SK-N-SH (cell line): ENCODE measurements around the gene ANKRD40. TPM values are rescaled to one million over a fixed set of nuclear protein-coding genes. Genes with fewer than 3 reads are reported as not detected.
A peak's percentile ranks its signal among the peaks of the same experiment; 100 is the strongest.

ENCODE experiments used
- CTCF ChIA-PET: fragments of 300-600, 350-600 bp; formaldehyde crosslinking; extraction: SDS; loops from one replicate; lab custom pipeline; 2021; lab: Yijun Ruan, JAX
- POLR2A ChIA-PET: fragments of 350-600 bp; sonication (Branson Sonifier 250); formaldehyde crosslinking; extraction: SDS; loops from one replicate; lab custom pipeline; 2020; ENCODE audit warnings: antibody characterized with exemption, inconsistent platforms; lab: Yijun Ruan, JAX
- DNase-seq: peaks from one replicate; pipeline ENCODE4 v3.0.0; 2012
- H2AFZ ChIP-seq: fragments of 200-600 bp; sonication (generic); 2 replicates; pipeline ENCODE4 v1.8.1; 2016; ENCODE audit warnings: antibody characterized with exemption, mild to moderate bottlenecking, low read depth
- H3F3A ChIP-seq: fragments of 200-600 bp; sonication (generic); replicated peaks from 2 replicates; pipeline ENCODE3; 2016; ENCODE audit warnings: antibody characterized with exemption, mild to moderate bottlenecking; ENCODE audit not compliant: insufficient read depth
- H3K27ac ChIP-seq, 2 experiments: fragments of 200-500 bp in 1 of 2; fragments of 200-600 bp in 1 of 2; sonication (Bioruptor generic) in 1 of 2; sonication (generic), shearing (Covaris generic) in 1 of 2; 2 replicates each; pipeline versions ENCODE4 v1.5.1 to v1.6.1; 2014 to 2016; ENCODE audit warnings: low read depth in 2 of 2, inconsistent platforms in 1 of 2, low read length in 1 of 2, mild to moderate bottlenecking in 1 of 2, mixed read lengths in 1 of 2
- H3K27me3 ChIP-seq: fragments of 200-600 bp; sonication (generic), shearing (Covaris generic); 2 replicates; pipeline ENCODE4 v1.6.1; 2016; ENCODE audit warnings: mixed run types; ENCODE audit not compliant: insufficient read depth
- H3K36me3 ChIP-seq, 2 experiments: fragments of 200-500 bp in 1 of 2; fragments of 200-600 bp in 1 of 2; sonication (Bioruptor generic) in 1 of 2; sonication (generic) in 1 of 2; replicated peaks in 1 of 2; 2 replicates each; pipeline versions ENCODE3 to v1.5.1; 2014 to 2016; ENCODE audit warnings: low read length in 1 of 2, mild to moderate bottlenecking in 1 of 2; ENCODE audit not compliant: insufficient read depth in 2 of 2, control insufficient read depth in 1 of 2
- H3K4me1 ChIP-seq, 2 experiments: fragments of 200-500 bp in 1 of 2; fragments of 200-600 bp in 1 of 2; sonication (Bioruptor generic) in 1 of 2; sonication (generic), shearing (Covaris generic) in 1 of 2; 2 replicates each; pipeline versions ENCODE4 v1.5.1 to v1.6.1; 2014 to 2016; ENCODE audit warnings: low read depth in 1 of 2, low read length in 1 of 2, mixed run types in 1 of 2; ENCODE audit not compliant: insufficient read depth in 2 of 2, control insufficient read depth in 1 of 2
- H3K4me2 ChIP-seq: fragments of 200-600 bp; sonication (generic), shearing (Covaris generic); 2 replicates; pipeline ENCODE4 v1.6.1; 2017; ENCODE audit warnings: mixed run types
- H3K4me3 ChIP-seq, 2 experiments: fragments of 200-500 bp in 1 of 2; fragments of 200-600 bp in 1 of 2; sonication (Bioruptor generic) in 1 of 2; sonication (generic), shearing (Covaris generic) in 1 of 2; 2 replicates each; pipeline versions ENCODE4 v1.5.1 to v1.8.1; 2014 to 2016; ENCODE audit warnings: low read depth in 2 of 2, inconsistent platforms in 1 of 2, low read length in 1 of 2, mild to moderate bottlenecking in 1 of 2, mixed read lengths in 1 of 2, moderate library complexity in 1 of 2
- H3K79me2 ChIP-seq: fragments of 200-600 bp; sonication (generic); 2 replicates; pipeline ENCODE4 v1.8.1; 2017; ENCODE audit warnings: mild to moderate bottlenecking; ENCODE audit not compliant: insufficient read depth
- H3K9ac ChIP-seq: fragments of 200-600 bp; sonication (generic); 2 replicates; pipeline ENCODE4 v1.6.1; 2017; ENCODE audit warnings: mixed run types
- H3K9me2 ChIP-seq: fragments of 200-600 bp; sonication (generic); 2 replicates; pipeline ENCODE4 v1.6.1; 2017; ENCODE audit warnings: mixed run types
- H3K9me3 ChIP-seq: fragments of 200-600 bp; sonication (generic); 2 replicates; pipeline ENCODE4 v1.6.1; 2017; ENCODE audit warnings: mixed run types, mild to moderate bottlenecking, moderate library complexity
- H4K20me1 ChIP-seq: fragments of 200-600 bp; sonication (generic); 2 replicates; pipeline ENCODE4 v1.6.1; 2017; ENCODE audit warnings: mild to moderate bottlenecking, mixed run types; ENCODE audit not compliant: insufficient read depth
- ELF1 ChIP-seq: IDR thresholded peaks from 2 replicates; pipeline ENCODE4 v1.4.0; 2012
- EZH2phosphoT487 ChIP-seq: fragments of 200-600 bp; sonication (generic); IDR thresholded peaks from 2 replicates; pipeline ENCODE4 v1.6.1; 2017; ENCODE audit warnings: low read depth, mixed run types, mild to moderate bottlenecking, antibody characterized with exemption, moderate library complexity, borderline replicate concordance
- FOSL2 ChIP-seq: IDR thresholded peaks from 2 replicates; pipeline ENCODE4 v1.4.0; 2012; ENCODE audit warnings: low read depth, mild to moderate bottlenecking, moderate library complexity, borderline replicate concordance
- FOXJ3 ChIP-seq: sonication (generic); formaldehyde crosslinking; IDR thresholded peaks from 2 replicates; pipeline ENCODE4 v1.5.1; 2020; ENCODE audit warnings: mild to moderate bottlenecking, missing genetic modification reagents
- GABPA ChIP-seq: IDR thresholded peaks from 2 replicates; pipeline ENCODE4 v1.4.0; 2012; ENCODE audit warnings: low read depth, mild to moderate bottlenecking
- MEF2A ChIP-seq: IDR thresholded peaks from 2 replicates; pipeline ENCODE4 v1.4.0; 2012; ENCODE audit warnings: low read depth, borderline replicate concordance
- MXI1 ChIP-seq: IDR thresholded peaks from 2 replicates; pipeline ENCODE4 v1.6.1; 2012; ENCODE audit warnings: mild to moderate bottlenecking, low read depth, low read length, improper control_type of control experiment
- RFX5 ChIP-seq: IDR thresholded peaks from 2 replicates; pipeline ENCODE4 v1.6.1; 2012; ENCODE audit warnings: mild to moderate bottlenecking, improper control_type of control experiment, low read length
- RXRA ChIP-seq: IDR thresholded peaks from 2 replicates; pipeline ENCODE4 v1.4.0; 2012; ENCODE audit warnings: low read depth, mild to moderate bottlenecking, borderline replicate concordance
- SMC3 ChIP-seq: IDR thresholded peaks from 2 replicates; pipeline ENCODE4 v1.6.1; 2012; ENCODE audit warnings: low read depth, low read length, improper control_type of control experiment
- TAF1 ChIP-seq: IDR thresholded peaks from 2 replicates; pipeline ENCODE4 v1.6.1; 2012; ENCODE audit warnings: low read depth, mild to moderate bottlenecking, low read length, moderate library complexity, borderline replicate concordance
- TCF12 ChIP-seq: IDR thresholded peaks from 2 replicates; pipeline ENCODE4 v1.4.0; 2012
- YY1 ChIP-seq: IDR thresholded peaks from 2 replicates; pipeline ENCODE4 v1.4.0; 2012; ENCODE audit warnings: low read depth, mild to moderate bottlenecking
- WGBS: methylation state at CpG from one replicate; pipeline ENCODE4 v1.1.6; 2017; ENCODE audit warnings: low lambda C conversion rate; 5-methylcytosine and 5-hydroxymethylcytosine counted together
- polyA plus RNA-seq, 3 experiments: library from polyadenylated mRNA; depleted of rRNA; stranded (reverse); fragments of >200 nt; gene quantifications; 2 replicates each; pipeline ENCODE4 v1.2.3, GENCODE V29; 2012
- TF ChIP-seq, protein P1 (sequence below): IDR thresholded peaks from 2 replicates; pipeline ENCODE4 v1.6.1; 2012; ENCODE audit warnings: mild to moderate bottlenecking, low read depth, low read length, moderate library complexity
- TF ChIP-seq, protein P2 (sequence below): IDR thresholded peaks from 2 replicates; pipeline ENCODE4 v1.4.0; 2012; ENCODE audit warnings: low read depth
- TF ChIP-seq, protein P3 (sequence below): IDR thresholded peaks from 2 replicates; pipeline ENCODE4; 2012
- TF ChIP-seq, protein P4 (sequence below): fragments of 150-350 bp; IDR thresholded peaks from 2 replicates; pipeline ENCODE4 v1.6.1; 2016; ENCODE audit warnings: mild to moderate bottlenecking, low read depth, low read length
- TF ChIP-seq, protein P5 (sequence below): fragments of 200-600 bp; sonication (generic); IDR thresholded peaks from 2 replicates; pipeline ENCODE4 v1.6.1; 2017; ENCODE audit warnings: antibody characterized with exemption, mild to moderate bottlenecking, moderate library complexity
- TF ChIP-seq, protein P6 (sequence below): IDR thresholded peaks from 2 replicates; pipeline ENCODE4 v1.4.0; 2012; ENCODE audit warnings: low read depth, borderline replicate concordance

Gene ANKRD40
- polyA plus RNA-seq, 1 of the 3 experiments (the other 2 are of a cell fraction): 33.6 TPM

DNA sequence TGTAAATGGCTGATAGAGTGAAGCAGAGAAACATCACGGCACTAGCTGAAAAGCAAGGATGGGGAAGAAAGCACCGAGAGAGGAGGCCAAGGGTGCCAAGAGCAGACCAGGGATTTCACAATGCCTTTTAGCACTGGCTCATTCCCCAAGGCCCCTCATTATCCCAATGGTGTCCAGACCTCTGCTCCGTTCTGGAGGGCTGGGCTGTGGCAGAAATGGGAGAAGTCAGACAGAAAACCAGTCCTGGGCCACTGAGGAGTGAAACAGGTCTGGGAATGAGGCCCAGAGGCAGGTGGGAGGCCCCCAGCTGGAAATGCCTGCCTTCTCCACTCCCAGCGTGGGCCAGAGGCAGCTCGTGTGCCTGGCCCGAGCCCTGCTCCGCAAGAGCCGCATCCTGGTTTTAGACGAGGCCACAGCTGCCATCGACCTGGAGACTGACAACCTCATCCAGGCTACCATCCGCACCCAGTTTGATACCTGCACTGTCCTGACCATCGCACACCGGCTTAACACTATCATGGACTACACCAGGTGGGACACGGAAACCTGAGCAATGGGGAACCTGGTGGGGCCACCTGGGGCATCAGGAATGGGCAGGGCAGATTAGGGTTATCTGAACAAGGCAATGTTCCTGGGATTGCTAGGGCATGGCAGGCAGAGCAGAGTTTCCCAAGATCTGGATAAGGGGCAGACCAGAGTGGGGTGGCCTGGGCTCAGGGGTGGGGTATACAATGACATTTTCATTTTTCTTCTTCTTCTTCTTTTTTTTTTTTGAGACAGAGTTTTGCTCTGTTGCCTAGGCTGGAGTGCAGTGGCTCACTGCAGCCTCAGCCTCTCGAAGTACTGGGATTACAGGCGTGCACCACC, 20.3 kb downstream of the ANKRD40 start (continued):
- TF ChIP-seq, protein P1, sequence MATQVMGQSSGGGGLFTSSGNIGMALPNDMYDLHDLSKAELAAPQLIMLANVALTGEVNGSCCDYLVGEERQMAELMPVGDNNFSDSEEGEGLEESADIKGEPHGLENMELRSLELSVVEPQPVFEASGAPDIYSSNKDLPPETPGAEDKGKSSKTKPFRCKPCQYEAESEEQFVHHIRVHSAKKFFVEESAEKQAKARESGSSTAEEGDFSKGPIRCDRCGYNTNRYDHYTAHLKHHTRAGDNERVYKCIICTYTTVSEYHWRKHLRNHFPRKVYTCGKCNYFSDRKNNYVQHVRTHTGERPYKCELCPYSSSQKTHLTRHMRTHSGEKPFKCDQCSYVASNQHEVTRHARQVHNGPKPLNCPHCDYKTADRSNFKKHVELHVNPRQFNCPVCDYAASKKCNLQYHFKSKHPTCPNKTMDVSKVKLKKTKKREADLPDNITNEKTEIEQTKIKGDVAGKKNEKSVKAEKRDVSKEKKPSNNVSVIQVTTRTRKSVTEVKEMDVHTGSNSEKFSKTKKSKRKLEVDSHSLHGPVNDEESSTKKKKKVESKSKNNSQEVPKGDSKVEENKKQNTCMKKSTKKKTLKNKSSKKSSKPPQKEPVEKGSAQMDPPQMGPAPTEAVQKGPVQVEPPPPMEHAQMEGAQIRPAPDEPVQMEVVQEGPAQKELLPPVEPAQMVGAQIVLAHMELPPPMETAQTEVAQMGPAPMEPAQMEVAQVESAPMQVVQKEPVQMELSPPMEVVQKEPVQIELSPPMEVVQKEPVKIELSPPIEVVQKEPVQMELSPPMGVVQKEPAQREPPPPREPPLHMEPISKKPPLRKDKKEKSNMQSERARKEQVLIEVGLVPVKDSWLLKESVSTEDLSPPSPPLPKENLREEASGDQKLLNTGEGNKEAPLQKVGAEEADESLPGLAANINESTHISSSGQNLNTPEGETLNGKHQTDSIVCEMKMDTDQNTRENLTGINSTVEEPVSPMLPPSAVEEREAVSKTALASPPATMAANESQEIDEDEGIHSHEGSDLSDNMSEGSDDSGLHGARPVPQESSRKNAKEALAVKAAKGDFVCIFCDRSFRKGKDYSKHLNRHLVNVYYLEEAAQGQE: no peak
- TF ChIP-seq MEF2A (no peak), RFX5 (no peak), FOXJ3 (CRISPR knock-in tag) (no peak), TAF1 (no peak), FOSL2 (no peak)
- TF ChIP-seq, protein P2, sequence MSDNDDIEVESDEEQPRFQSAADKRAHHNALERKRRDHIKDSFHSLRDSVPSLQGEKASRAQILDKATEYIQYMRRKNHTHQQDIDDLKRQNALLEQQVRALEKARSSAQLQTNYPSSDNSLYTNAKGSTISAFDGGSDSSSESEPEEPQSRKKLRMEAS: no peak

DNA sequence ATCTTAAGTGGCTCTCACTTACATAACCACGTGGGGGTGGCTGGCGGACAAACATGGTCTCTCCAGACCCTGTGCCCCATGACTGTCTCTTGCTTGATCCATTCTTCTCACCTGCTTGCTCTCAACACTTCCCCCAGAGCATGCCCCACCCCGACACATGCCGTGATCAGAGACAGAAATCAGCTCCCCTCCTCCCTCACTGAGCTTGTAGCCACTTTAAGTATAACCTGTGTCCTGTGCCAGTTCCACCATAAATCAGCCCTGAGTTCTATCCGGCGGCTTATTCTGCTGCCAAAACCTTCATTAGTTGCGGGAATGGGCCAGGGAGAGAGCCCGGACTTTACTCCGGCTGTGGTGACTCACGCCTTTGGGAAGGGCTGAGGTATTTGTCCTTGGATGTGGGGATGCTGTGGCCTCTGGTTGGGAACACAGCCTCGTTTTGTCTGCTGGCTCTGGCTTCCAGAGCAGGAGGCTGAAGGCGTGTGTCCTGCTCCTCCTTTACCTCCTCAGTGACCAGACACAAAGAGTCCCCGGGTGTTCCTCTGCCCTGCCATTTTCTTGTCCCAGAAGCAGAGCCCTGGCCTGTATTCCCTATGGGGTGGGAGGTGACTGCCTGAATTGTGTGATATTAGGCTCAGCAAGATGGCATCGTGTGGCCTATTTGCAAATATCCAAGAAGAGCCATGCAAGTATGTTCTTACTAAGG, 21.1 kb downstream of the ANKRD40 start:
- 23% methylated on average over 13 of the region's 14 CpGs for WGBS
- no peak for DNase-seq
- peaks cover under 1 to 7% of the 10 kb centered on the region in 2 experiments for H3K36me3 ChIP-seq
- H3K4me1 ChIP-seq: peaks cover 26 to 40% of the 10 kb centered on the region in 2 experiments; a peak in 3 of 4 replicates
- no peaks in the 10 kb centered on the region for H3K27me3 ChIP-seq
- H3K79me2 ChIP-seq: no peaks in the 10 kb centered on the region
- CTCF ChIA-PET: interaction anchor here (0.6 to 21.2 kb wide), 7 partner anchors 12 to 273 kb away, joined by 3 to 799 read pairs (median 10); partner anchors contain the start of genes ABCC3 and SPATA20
- H3K4me3 ChIP-seq: no peak overlapping the region
- peaks cover 32% of the 10 kb centered on the region for H3F3A ChIP-seq
- no peaks in the 10 kb centered on the region for H4K20me1 ChIP-seq
- POLR2A ChIA-PET: no interaction called here
- peak overlapping the region; percentile 48; the same call in 1 of the 2 replicates for H2AFZ ChIP-seq
- no peaks in the 10 kb centered on the region for H3K9me2 ChIP-seq
- peak overlapping the region; percentile 77 to 85 for H3K27ac ChIP-seq
- H3K9ac ChIP-seq: peak overlapping the region; percentile 16; the same call in 1 of the 2 replicates
- no peaks in the 10 kb centered on the region for H3K9me3 ChIP-seq
- peak overlapping the region; percentile 28 for H3K4me2 ChIP-seq
- TF ChIP-seq EZH2phosphoT487 (no peak), SMC3 (no peak), MXI1 (no peak), RXRA (peak; percentile 76; the same call in 1 of the 2 replicates), GABPA (no peak), YY1 (0 out of 2 replicates have a peak, but pooled peaks have one; percentile 52), ELF1 (no peak), TCF12 (peak; percentile 92)
- TF ChIP-seq, protein P3, sequence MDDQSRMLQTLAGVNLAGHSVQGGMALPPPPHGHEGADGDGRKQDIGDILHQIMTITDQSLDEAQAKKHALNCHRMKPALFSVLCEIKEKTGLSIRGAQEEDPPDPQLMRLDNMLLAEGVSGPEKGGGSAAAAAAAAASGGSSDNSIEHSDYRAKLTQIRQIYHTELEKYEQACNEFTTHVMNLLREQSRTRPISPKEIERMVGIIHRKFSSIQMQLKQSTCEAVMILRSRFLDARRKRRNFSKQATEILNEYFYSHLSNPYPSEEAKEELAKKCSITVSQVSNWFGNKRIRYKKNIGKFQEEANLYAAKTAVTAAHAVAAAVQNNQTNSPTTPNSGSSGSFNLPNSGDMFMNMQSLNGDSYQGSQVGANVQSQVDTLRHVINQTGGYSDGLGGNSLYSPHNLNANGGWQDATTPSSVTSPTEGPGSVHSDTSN: peak; percentile 97
- TF ChIP-seq, protein P4, sequence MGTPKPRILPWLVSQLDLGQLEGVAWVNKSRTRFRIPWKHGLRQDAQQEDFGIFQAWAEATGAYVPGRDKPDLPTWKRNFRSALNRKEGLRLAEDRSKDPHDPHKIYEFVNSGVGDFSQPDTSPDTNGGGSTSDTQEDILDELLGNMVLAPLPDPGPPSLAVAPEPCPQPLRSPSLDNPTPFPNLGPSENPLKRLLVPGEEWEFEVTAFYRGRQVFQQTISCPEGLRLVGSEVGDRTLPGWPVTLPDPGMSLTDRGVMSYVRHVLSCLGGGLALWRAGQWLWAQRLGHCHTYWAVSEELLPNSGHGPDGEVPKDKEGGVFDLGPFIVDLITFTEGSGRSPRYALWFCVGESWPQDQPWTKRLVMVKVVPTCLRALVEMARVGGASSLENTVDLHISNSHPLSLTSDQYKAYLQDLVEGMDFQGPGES: no peak
- TF ChIP-seq, protein P5, sequence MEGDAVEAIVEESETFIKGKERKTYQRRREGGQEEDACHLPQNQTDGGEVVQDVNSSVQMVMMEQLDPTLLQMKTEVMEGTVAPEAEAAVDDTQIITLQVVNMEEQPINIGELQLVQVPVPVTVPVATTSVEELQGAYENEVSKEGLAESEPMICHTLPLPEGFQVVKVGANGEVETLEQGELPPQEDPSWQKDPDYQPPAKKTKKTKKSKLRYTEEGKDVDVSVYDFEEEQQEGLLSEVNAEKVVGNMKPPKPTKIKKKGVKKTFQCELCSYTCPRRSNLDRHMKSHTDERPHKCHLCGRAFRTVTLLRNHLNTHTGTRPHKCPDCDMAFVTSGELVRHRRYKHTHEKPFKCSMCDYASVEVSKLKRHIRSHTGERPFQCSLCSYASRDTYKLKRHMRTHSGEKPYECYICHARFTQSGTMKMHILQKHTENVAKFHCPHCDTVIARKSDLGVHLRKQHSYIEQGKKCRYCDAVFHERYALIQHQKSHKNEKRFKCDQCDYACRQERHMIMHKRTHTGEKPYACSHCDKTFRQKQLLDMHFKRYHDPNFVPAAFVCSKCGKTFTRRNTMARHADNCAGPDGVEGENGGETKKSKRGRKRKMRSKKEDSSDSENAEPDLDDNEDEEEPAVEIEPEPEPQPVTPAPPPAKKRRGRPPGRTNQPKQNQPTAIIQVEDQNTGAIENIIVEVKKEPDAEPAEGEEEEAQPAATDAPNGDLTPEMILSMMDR: no peak
- TF ChIP-seq, protein P6, sequence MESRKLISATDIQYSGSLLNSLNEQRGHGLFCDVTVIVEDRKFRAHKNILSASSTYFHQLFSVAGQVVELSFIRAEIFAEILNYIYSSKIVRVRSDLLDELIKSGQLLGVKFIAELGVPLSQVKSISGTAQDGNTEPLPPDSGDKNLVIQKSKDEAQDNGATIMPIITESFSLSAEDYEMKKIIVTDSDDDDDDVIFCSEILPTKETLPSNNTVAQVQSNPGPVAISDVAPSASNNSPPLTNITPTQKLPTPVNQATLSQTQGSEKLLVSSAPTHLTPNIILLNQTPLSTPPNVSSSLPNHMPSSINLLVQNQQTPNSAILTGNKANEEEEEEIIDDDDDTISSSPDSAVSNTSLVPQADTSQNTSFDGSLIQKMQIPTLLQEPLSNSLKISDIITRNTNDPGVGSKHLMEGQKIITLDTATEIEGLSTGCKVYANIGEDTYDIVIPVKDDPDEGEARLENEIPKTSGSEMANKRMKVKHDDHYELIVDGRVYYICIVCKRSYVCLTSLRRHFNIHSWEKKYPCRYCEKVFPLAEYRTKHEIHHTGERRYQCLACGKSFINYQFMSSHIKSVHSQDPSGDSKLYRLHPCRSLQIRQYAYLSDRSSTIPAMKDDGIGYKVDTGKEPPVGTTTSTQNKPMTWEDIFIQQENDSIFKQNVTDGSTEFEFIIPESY: no peak; the same call in 1 of the 2 replicates
